SH-SY5Y (cell line): ENCODE measurements around the gene OR52N4.

ENCODE experiments used
- GATA2 ChIP-seq: IDR thresholded peaks from 2 replicates; pipeline ENCODE4 v1.6.1; 2011; ENCODE audit warnings: mild to moderate bottlenecking, low read depth, low read length
- GATA3 ChIP-seq: IDR thresholded peaks from 2 replicates; pipeline ENCODE4 v1.6.1; 2011; ENCODE audit warnings: low read depth, mild to moderate bottlenecking, low read length, moderate library complexity

GRCh38 chr11:5737091-5737490 lies 17.0 kb upstream of the OR52N4 start:
- TF ChIP-seq GATA3 (no peak), GATA2 (no peak)
